ENCODE data around the gene UCHL1. TPM values are rescaled to one million over a fixed set of nuclear protein-coding genes. Genes with fewer than 3 reads are reported as not detected.

The UCHL1 gene
- total and polyA plus RNA-seq, 2 of the 13 experiments (the other 11 are each of a cell fraction or from before 2014, with no cell fraction given): not detected

DNA sequence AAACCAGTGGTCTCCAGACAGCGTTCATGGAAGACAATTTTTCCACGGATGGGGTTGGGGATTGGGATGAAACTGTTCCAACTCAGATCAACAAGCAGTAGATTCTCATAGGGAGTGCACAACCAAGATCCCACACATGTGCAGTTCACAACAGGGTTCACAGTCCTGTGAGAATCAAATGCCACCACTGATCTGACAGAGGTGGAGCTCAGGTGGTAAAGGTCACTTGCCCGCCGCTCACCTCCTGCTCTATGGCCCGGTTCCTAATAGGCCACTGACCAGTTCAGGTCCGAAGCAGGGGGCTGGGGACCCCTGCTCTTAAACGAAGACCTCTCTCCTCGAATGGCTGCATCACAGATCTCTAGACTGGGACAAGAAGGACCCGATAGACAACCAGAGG lies 46.8 kb upstream of the UCHL1 start (continued):
- TF ChIP-seq, protein P1, sequence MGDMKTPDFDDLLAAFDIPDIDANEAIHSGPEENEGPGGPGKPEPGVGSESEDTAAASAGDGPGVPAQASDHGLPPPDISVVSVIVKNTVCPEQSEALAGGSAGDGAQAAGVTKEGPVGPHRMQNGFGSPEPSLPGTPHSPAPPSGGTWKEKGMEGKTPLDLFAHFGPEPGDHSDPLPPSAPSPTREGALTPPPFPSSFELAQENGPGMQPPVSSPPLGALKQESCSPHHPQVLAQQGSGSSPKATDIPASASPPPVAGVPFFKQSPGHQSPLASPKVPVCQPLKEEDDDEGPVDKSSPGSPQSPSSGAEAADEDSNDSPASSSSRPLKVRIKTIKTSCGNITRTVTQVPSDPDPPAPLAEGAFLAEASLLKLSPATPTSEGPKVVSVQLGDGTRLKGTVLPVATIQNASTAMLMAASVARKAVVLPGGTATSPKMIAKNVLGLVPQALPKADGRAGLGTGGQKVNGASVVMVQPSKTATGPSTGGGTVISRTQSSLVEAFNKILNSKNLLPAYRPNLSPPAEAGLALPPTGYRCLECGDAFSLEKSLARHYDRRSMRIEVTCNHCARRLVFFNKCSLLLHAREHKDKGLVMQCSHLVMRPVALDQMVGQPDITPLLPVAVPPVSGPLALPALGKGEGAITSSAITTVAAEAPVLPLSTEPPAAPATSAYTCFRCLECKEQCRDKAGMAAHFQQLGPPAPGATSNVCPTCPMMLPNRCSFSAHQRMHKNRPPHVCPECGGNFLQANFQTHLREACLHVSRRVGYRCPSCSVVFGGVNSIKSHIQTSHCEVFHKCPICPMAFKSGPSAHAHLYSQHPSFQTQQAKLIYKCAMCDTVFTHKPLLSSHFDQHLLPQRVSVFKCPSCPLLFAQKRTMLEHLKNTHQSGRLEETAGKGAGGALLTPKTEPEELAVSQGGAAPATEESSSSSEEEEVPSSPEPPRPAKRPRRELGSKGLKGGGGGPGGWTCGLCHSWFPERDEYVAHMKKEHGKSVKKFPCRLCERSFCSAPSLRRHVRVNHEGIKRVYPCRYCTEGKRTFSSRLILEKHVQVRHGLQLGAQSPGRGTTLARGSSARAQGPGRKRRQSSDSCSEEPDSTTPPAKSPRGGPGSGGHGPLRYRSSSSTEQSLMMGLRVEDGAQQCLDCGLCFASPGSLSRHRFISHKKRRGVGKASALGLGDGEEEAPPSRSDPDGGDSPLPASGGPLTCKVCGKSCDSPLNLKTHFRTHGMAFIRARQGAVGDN (CRISPR knock-in tag; IDR thresholded peaks at IDR 0.05): peak; percentile 23; the same call in 1 of the 2 replicates
- TF ChIP-seq NR2F6 (IDR thresholded peaks at IDR 0.05): no peak; the same call in 1 of the 2 replicates
- peak; percentile 63 for TF ChIP-seq NR2F6 (CRISPR knock-in tag; IDR thresholded peaks at IDR 0.05)
- TF ChIP-seq FLYWCH1 (CRISPR knock-in tag; IDR thresholded peaks at IDR 0.05): no peak
- TF ChIP-seq HNF4A (CRISPR knock-in tag; IDR thresholded peaks at IDR 0.05): peak; percentile 28
- no peak for TF ChIP-seq ZNF766 (CRISPR knock-in tag; IDR thresholded peaks at IDR 0.05; ENCODE audit: borderline replicate concordance)
- TF ChIP-seq DNMT1 (CRISPR knock-in tag; IDR thresholded peaks at IDR 0.05): no peak

DNA sequence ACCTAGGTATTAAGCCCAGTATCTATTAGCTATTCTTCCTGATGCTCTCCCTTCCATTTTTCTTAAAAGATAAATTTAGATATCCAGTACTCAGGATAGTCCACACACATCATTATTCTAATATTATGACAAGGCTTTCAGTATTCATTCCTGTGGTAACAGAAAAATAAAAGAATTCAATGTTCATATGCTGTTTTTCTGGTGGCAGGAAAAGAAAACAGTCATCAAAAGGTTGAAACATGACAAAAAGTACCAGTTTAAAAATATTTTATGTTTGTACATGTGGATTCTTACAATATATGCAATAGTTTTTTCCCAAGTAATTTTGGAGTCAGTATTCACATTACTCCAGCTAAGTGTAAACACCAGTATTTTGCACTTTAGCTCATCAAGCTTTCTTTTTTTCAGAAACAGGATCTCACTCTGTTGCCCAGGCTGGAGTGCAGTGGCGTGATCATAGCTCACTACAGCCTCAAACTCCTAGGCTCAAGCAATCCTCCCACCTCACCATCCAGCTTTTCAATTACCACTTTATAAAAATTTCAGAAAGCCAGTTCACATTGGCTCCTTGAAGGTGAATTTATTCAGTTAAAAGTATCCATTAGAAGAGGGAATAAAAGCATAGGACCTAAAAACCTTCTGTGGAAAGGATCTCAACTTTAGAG lies 44.6 kb upstream of the UCHL1 start:
- in situ Hi-C loops (cut with HindIII; ENCODE audit: extremely low pct_ligation_motif_present, low pct_unique_long_range_greater_than_20kb): loop anchor here (10.0 kb wide), 1 partner anchor 87 kb away; no protein-coding TSS in a partner anchor
- Histone ChIP-seq H3K27ac (ENCODE audit: extremely low read length, insufficient read depth, low read length) (no peak overlapping the region), H3K9ac (ENCODE audit: insufficient read depth, low read depth, low read length) (peak overlapping the region; percentile 20; the same call in 1 of the 2 replicates), H3K4me1 (ENCODE audit: insufficient read depth, low read length) (peaks cover 49% of the 10 kb centered on the region), H3K4me2 (ENCODE audit: low read depth, low read length) (peak overlapping the region; percentile 84), H4K20me1 (ENCODE audit: insufficient read depth, low read length) (no peaks in the 10 kb centered on the region), H3K9me3 (ENCODE audit: low read length) (no peaks in the 10 kb centered on the region), H3K4me3 (replicated peaks in 1 of 3; ENCODE audit: insufficient read depth in 1 of 3, low read depth in 2 of 3, low read length in 3 of 3) (peak overlapping the region in 2 of 3 experiments; percentile 93 to 94; a peak in 4 of 6 replicates), H3K27me3 (ENCODE audit: control insufficient read depth in 1 of 2, insufficient read depth in 2 of 2, low read length in 2 of 2) (no peaks in the 10 kb centered on the region; a peak in 1 of 5 replicates), H3K79me2 (ENCODE audit: insufficient read depth, low read length) (peaks cover 58% of the 10 kb centered on the region), H2AFZ (ENCODE audit: low read length) (peak overlapping the region; percentile 64), H3K36me3 (replicated peaks in 1 of 2; ENCODE audit: control insufficient read depth in 1 of 2, insufficient read depth in 2 of 2, low read length in 2 of 2) (no peaks in the 10 kb centered on the region)
- ChIA-PET CTCF (ENCODE audit: low intra/inter-chr PET ratio, low total read pairs) (interaction anchor here (1.6 to 1.9 kb wide), 2 partner anchors 232 to 236 kb away, joined by 9 to 11 read pairs; no protein-coding TSS in a partner anchor), POLR2A (interaction anchor here (1.8 kb wide), 1 partner anchor 284 kb away, joined by 4 read pairs; no protein-coding TSS in a partner anchor)
- BruUV-seq (replicated peaks): no TSS peak
- TF ChIP-seq EED (CRISPR knock-in tag; IDR thresholded peaks at IDR 0.05) (no peak), ZBTB20 (CRISPR knock-in tag; IDR thresholded peaks at IDR 0.05; ENCODE audit: borderline replicate concordance, low read depth) (no peak), ZNF121 (CRISPR knock-in tag; IDR thresholded peaks at IDR 0.05) (peak; percentile 97), ZMYM3 (CRISPR knock-in tag; IDR thresholded peaks at IDR 0.05) (peak; percentile 66), ZKSCAN8 (CRISPR knock-in tag; IDR thresholded peaks at IDR 0.05; ENCODE audit: borderline replicate concordance) (no peak), FOXJ3 (CRISPR knock-in tag; IDR thresholded peaks at IDR 0.05; ENCODE audit: borderline replicate concordance) (0 out of 2 replicates have a peak, but pooled peaks have one; percentile 8)
- 81% methylated on average over 1 of the region's 1 CpG for whole genome bisulfite sequencing (ENCODE audit: low lambda C conversion rate)
- intact Hi-C loops (cut with micrococcal nuclease; ENCODE audit: unreplicated experiment): loop anchor here (5.0 kb wide), 3 partner anchors 35 to 135 kb away; no protein-coding TSS in a partner anchor
- ATAC-seq (no peak), DNase-seq (ENCODE audit: low spot score) (no peak), FAIRE-seq (no peak)
